ENCODE measurements around the gene NXF1.

DNA sequence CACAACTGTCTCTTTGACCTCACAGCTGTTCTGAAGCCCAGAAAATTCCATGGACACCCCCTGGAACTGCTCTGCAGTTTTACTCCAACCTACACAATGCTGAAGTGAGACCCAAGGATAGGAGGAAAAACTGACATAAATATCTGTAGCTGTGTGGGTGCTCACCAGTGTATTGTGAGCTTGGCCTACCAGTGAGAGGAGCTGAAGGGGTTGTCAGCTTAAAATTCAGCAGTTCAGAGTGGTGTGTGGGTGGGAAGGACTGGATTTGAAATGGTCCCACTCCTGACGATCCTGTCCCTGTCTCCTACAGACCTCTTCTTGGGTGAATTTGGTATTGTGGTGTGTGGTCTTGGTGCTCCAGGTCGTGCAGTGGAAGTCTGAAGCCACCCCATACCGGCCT is 15.7 kb downstream of the NXF1 start:
- TF ChIP-seq CTCF (IDR thresholded peaks at IDR 0.05) = no peak
- TF ChIP-seq POLR2A (IDR thresholded peaks at IDR 0.05) = no peak
